Choroid plexus epithelial cell (primary cell): ENCODE measurements around the gene MYMX.

ENCODE experiments used
- DNase-seq: peaks from one replicate; pipeline ENCODE4 v3.0.0-alpha.2; 2010; ENCODE audit warnings: low read depth
- H3K4me3 ChIP-seq: 2 replicates; pipeline ENCODE4 v1.5.1; 2011; ENCODE audit warnings: low read depth, mild to moderate bottlenecking, control low read depth, low read length, moderate library complexity
- TF ChIP-seq, protein P1 (sequence below): conservative IDR thresholded peaks from 2 replicates; pipeline ENCODE4 v1.5.1; 2011; ENCODE audit warnings: low read depth, mild to moderate bottlenecking, control low read depth, inconsistent platforms, low read length, moderate library complexity

Gene MYMX

DNA sequence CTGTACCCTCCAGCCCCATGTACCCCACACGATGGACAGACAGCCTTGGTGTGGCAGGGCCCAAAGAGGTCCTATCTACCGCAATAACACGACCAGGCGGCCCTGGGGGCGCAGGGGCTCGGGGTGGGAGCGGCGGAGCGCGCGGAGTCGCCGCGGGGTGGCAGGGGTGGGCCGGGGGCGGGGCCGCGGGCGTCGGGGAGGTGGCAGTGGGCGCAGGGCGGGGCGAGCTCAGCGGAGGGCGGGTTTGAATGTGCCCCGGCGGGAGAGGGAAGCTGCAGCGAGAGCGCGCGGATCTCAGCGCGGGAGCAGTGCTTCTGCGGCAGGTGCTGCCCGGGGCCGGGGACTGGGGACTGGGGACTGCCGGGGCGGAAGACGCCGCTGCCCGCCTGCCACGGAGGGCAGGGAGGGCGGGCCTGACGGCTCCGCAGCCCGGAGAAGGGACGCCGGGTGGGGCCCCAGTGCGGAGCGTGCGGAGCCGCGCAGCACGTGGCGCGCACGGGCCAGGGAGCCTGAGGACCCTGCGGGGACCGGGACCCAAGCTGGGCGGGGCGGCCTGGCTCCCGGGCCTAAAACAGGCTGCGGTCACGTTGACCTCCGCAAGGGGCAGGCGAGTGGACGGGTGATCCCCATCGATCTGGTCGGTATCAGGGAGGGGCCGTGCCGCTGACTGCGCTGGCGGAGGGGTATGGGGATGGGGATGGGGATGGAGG, 6.7 kb downstream of the MYMX start, which contains the start of gene SLC29A1:
TSS of gene SLC29A1 (plus strand) at position 277 of the 710 bp plus-strand sequence. CDS start 3,719 bp downstream, outside the sequence.
- DNase-seq: peak; percentile 40
- H3K4me3 ChIP-seq: peak within 1 kb of the TSS; percentile 57
- TF ChIP-seq, protein P1, sequence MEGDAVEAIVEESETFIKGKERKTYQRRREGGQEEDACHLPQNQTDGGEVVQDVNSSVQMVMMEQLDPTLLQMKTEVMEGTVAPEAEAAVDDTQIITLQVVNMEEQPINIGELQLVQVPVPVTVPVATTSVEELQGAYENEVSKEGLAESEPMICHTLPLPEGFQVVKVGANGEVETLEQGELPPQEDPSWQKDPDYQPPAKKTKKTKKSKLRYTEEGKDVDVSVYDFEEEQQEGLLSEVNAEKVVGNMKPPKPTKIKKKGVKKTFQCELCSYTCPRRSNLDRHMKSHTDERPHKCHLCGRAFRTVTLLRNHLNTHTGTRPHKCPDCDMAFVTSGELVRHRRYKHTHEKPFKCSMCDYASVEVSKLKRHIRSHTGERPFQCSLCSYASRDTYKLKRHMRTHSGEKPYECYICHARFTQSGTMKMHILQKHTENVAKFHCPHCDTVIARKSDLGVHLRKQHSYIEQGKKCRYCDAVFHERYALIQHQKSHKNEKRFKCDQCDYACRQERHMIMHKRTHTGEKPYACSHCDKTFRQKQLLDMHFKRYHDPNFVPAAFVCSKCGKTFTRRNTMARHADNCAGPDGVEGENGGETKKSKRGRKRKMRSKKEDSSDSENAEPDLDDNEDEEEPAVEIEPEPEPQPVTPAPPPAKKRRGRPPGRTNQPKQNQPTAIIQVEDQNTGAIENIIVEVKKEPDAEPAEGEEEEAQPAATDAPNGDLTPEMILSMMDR: peak; percentile 5

DNA sequence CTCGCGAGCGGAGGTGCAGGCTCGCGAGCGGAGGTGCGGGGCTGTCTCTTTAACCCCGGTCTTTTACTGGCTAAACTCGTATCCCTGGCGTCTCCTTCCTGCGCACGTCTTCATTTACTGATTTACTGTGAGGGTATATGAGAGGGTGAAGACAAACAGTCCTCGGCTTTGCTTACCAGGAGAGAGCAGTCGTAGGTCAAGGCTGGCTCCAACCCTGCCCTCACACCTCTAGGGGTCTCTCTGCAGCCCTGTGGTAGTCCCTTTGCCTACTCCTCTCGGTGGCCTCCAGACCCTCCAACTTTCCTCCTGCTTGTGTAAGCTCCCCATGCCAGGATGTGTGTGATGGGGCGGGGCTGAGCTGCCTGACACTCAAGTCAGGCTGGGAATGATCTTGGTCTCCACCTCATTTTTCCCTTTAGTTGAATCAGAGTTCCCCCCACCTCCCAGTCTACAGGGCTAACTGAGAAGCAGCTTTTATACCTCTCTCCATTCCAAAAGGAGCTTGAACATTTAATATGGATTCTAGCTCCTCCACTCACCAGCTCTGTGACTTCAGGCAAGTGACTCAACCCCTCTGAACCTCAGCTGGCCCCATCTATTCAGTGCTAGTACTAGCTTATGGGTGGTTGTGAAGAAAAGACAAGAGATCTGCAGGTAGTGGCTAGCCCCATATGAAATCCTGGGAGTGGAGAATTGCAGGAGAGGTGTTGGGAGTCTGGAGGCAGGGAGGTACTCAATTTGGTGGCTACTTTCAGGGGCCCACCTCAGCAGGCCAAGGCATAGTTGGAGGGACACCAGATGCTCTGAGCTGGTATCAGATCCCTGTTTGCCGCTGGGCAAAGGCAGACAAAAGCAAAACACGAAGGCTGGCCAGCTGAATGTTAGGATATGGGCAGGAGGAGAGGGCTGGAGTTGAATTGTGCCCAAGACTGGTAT, 7.6 kb downstream of the MYMX start:
- no peak for DNase-seq
- peak overlapping the region; percentile 57 for H3K4me3 ChIP-seq
- TF ChIP-seq, protein P1: no peak

DNA sequence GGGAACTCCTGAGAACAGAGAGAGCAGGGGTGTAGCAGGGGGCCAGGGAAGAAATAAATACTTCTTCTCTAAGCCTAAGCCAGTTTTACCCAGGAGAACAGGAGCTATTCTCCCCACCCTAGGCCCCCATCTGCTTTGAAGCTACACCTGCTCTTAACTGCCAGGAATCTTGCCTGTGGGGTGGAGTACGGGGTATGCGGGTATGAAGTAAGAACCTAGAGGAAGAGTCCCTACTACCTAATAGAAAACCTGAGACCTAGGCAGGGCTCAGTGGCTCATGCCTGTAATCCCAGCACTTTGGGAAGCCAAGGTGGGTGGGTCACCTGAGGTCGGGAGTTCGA, 8.2 kb downstream of the MYMX start:
- TF ChIP-seq, protein P1: no peak
- no peak overlapping the region for H3K4me3 ChIP-seq
- DNase-seq: no peak

DNA sequence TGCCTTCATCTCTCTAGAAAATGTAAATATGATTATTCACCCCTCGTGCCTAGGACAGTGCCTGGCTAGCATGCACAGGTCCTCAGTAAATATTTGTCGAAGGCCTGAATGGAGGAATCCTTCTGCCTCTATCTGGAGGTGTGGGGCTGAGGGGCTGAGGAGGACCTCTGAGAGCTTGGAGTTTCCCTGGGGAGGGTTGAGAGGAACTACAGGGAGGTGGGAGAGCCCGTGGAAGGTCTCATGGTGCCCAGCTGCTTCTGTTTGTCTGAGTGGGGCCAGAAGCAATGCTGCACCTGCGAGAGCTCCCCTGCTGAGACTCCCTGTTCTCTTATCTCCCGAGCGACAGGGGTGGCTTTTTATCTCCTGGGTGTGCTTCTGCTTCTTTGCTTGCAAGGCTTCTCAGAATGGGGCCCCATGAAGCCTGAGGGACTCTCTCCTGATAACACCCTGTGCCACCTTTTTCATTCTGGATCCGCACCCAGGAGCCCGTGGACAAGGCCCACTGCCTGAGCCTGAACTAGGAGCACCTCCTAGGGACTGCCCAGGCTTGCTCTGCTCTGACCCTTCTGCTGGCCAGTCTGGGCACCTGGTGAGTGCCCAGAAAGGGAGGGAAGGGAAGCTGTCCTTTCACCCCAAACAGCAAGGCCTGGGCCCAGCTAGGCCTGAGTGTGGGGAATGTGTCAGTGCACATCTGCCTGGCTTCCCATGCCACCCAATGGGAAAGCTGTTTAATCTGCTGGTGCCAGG, 9.0 kb downstream of the MYMX start:
- TF ChIP-seq, protein P1: no peak
- no peak overlapping the region for H3K4me3 ChIP-seq
- DNase-seq: no peak

DNA sequence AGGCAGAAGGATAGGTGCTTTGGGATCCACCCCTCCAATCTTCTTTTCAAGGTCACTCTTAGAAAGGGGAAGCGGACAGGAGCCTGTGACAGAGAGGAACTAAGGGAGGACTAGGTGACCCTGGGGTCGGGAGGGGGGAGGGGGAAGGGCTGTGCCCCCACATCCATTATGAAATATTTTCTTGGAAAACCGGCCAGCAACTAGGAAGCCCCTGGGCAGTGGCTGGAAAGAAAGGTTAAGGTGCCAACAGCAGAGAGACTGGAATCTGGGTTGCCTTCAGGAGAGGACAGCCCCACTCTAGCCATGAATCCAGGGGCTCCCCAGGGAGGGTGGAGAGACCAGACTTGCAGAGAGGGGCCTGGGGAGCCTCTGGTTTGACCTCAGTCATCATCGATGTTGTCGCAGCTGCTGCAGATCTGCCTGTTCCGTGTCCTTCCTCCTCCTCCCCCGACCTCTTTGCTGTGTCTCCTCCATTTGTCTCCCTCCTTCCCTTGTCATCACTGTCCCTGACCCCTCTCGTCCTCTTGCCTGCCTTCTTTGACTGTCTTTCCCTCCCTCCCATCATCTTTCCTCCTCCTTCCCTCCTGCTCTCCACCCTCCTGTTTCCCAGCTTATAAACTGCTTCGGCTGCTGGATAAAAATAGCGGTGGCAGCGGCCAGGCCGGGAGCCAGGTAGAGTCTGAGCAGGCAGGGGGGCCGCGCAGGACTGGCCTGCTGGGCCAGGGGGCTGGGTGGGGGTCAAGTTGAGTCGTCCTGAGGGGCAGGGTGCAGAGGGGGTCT, 9.8 kb downstream of the MYMX start:
- TF ChIP-seq, protein P1: no peak
- DNase-seq: no peak
- no peak overlapping the region for H3K4me3 ChIP-seq

DNA sequence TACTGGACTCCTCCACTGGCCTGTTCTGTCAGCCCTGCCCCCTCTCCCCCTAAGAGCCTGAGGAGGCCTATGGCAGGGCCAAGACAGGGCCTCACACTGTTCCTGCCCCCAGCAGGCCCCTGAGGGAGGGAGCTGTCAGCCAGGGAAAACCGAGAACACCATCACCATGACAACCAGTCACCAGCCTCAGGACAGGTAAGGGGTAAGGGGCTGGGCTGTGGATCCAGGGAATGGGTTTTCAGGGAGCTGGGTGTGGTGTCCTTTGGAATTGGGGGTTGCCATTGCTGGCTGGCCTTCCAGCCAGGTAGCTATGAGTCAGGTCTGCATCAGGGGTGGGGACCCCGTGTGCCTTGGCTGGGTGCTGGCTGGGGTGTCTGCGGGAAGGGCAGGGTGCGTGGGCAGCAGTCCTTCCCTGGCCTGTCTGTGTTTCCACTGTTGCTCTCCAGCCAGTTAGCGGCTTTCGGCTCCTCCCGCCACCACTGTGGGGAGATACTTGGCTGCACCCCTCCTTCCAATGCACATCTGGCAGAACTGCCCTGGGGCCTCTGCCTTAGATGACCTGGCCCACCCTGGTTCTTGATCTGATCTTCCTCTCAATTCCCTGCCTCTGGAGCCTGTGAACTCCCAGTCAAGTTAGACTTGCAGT, 10.5 kb downstream of the MYMX start:
- TF ChIP-seq, protein P1: no peak
- no peak overlapping the region for H3K4me3 ChIP-seq
- no peak for DNase-seq
